SK-N-SH (cell line): ENCODE data around the gene MAPK10. TPM values are rescaled to one million over a fixed set of nuclear protein-coding genes. Genes with fewer than 3 reads are reported as not detected.

Experiments
- CTCF ChIA-PET: fragments of 300-600, 350-600 bp; formaldehyde crosslinking; extraction: SDS; loops from one replicate; lab custom pipeline; 2021; lab: Yijun Ruan, JAX
- POLR2A ChIA-PET: fragments of 350-600 bp; sonication (Branson Sonifier 250); formaldehyde crosslinking; extraction: SDS; loops from one replicate; lab custom pipeline; 2020; ENCODE audit warnings: antibody characterized with exemption, inconsistent platforms; lab: Yijun Ruan, JAX
- DNase-seq: peaks from one replicate; pipeline ENCODE4 v3.0.0; 2012
- H2AFZ ChIP-seq: fragments of 200-600 bp; sonication (generic); 2 replicates; pipeline ENCODE4 v1.8.1; 2016; ENCODE audit warnings: antibody characterized with exemption, mild to moderate bottlenecking, low read depth
- H3F3A ChIP-seq: fragments of 200-600 bp; sonication (generic); replicated peaks from 2 replicates; pipeline ENCODE3; 2016; ENCODE audit warnings: antibody characterized with exemption, mild to moderate bottlenecking; ENCODE audit not compliant: insufficient read depth
- H3K27ac ChIP-seq, 2 experiments: fragments of 200-500 bp in 1 of 2; fragments of 200-600 bp in 1 of 2; sonication (Bioruptor generic) in 1 of 2; sonication (generic), shearing (Covaris generic) in 1 of 2; 2 replicates each; pipeline versions ENCODE4 v1.5.1 to v1.6.1; 2014 to 2016; ENCODE audit warnings: low read depth in 2 of 2, inconsistent platforms in 1 of 2, low read length in 1 of 2, mild to moderate bottlenecking in 1 of 2, mixed read lengths in 1 of 2
- H3K27me3 ChIP-seq: fragments of 200-600 bp; sonication (generic), shearing (Covaris generic); 2 replicates; pipeline ENCODE4 v1.6.1; 2016; ENCODE audit warnings: mixed run types; ENCODE audit not compliant: insufficient read depth
- H3K36me3 ChIP-seq, 2 experiments: fragments of 200-500 bp in 1 of 2; fragments of 200-600 bp in 1 of 2; sonication (Bioruptor generic) in 1 of 2; sonication (generic) in 1 of 2; replicated peaks in 1 of 2; 2 replicates each; pipeline versions ENCODE3 to v1.5.1; 2014 to 2016; ENCODE audit warnings: low read length in 1 of 2, mild to moderate bottlenecking in 1 of 2; ENCODE audit not compliant: insufficient read depth in 2 of 2, control insufficient read depth in 1 of 2
- H3K4me1 ChIP-seq, 2 experiments: fragments of 200-500 bp in 1 of 2; fragments of 200-600 bp in 1 of 2; sonication (Bioruptor generic) in 1 of 2; sonication (generic), shearing (Covaris generic) in 1 of 2; 2 replicates each; pipeline versions ENCODE4 v1.5.1 to v1.6.1; 2014 to 2016; ENCODE audit warnings: low read depth in 1 of 2, low read length in 1 of 2, mixed run types in 1 of 2; ENCODE audit not compliant: insufficient read depth in 2 of 2, control insufficient read depth in 1 of 2
- H3K4me2 ChIP-seq: fragments of 200-600 bp; sonication (generic), shearing (Covaris generic); 2 replicates; pipeline ENCODE4 v1.6.1; 2017; ENCODE audit warnings: mixed run types
- H3K4me3 ChIP-seq, 2 experiments: fragments of 200-500 bp in 1 of 2; fragments of 200-600 bp in 1 of 2; sonication (Bioruptor generic) in 1 of 2; sonication (generic), shearing (Covaris generic) in 1 of 2; 2 replicates each; pipeline versions ENCODE4 v1.5.1 to v1.8.1; 2014 to 2016; ENCODE audit warnings: low read depth in 2 of 2, inconsistent platforms in 1 of 2, low read length in 1 of 2, mild to moderate bottlenecking in 1 of 2, mixed read lengths in 1 of 2, moderate library complexity in 1 of 2
- H3K79me2 ChIP-seq: fragments of 200-600 bp; sonication (generic); 2 replicates; pipeline ENCODE4 v1.8.1; 2017; ENCODE audit warnings: mild to moderate bottlenecking; ENCODE audit not compliant: insufficient read depth
- H3K9ac ChIP-seq: fragments of 200-600 bp; sonication (generic); 2 replicates; pipeline ENCODE4 v1.6.1; 2017; ENCODE audit warnings: mixed run types
- H3K9me2 ChIP-seq: fragments of 200-600 bp; sonication (generic); 2 replicates; pipeline ENCODE4 v1.6.1; 2017; ENCODE audit warnings: mixed run types
- H3K9me3 ChIP-seq: fragments of 200-600 bp; sonication (generic); 2 replicates; pipeline ENCODE4 v1.6.1; 2017; ENCODE audit warnings: mixed run types, mild to moderate bottlenecking, moderate library complexity
- H4K20me1 ChIP-seq: fragments of 200-600 bp; sonication (generic); 2 replicates; pipeline ENCODE4 v1.6.1; 2017; ENCODE audit warnings: mild to moderate bottlenecking, mixed run types; ENCODE audit not compliant: insufficient read depth
- CHD2 ChIP-seq: fragments of 150-350 bp; IDR thresholded peaks from 2 replicates; pipeline ENCODE4 v1.6.1; 2018; ENCODE audit warnings: low read length; ENCODE audit not compliant: partially characterized antibody
- CTCF ChIP-seq: fragments of 200-600 bp; sonication (generic); IDR thresholded peaks from 2 replicates; pipeline ENCODE4 v1.6.1; 2017; ENCODE audit warnings: antibody characterized with exemption, mild to moderate bottlenecking, moderate library complexity
- ELF1 ChIP-seq: IDR thresholded peaks from 2 replicates; pipeline ENCODE4 v1.4.0; 2012
- EP300 ChIP-seq, 2 experiments: IDR thresholded peaks; 2 replicates each; pipeline versions ENCODE4 v1.4.0 to v1.6.1; 2012; ENCODE audit warnings: borderline replicate concordance in 1 of 2, low read depth in 1 of 2, low read length in 1 of 2
- FOSL2 ChIP-seq: IDR thresholded peaks from 2 replicates; pipeline ENCODE4 v1.4.0; 2012; ENCODE audit warnings: low read depth, mild to moderate bottlenecking, moderate library complexity, borderline replicate concordance
- FOXJ3 ChIP-seq: sonication (generic); formaldehyde crosslinking; IDR thresholded peaks from 2 replicates; pipeline ENCODE4 v1.5.1; 2020; ENCODE audit warnings: mild to moderate bottlenecking, missing genetic modification reagents
- FOXM1 ChIP-seq: IDR thresholded peaks from 2 replicates; pipeline ENCODE4 v1.4.0; 2012; ENCODE audit warnings: low read depth, mild to moderate bottlenecking
- GABPA ChIP-seq: IDR thresholded peaks from 2 replicates; pipeline ENCODE4 v1.4.0; 2012; ENCODE audit warnings: low read depth, mild to moderate bottlenecking
- GATA2 ChIP-seq: sonication (generic); formaldehyde crosslinking; IDR thresholded peaks from 2 replicates; pipeline ENCODE4 v1.5.0; 2020; ENCODE audit warnings: mild to moderate bottlenecking, missing genetic modification reagents
- JUND ChIP-seq: IDR thresholded peaks from 2 replicates; pipeline ENCODE4 v1.4.0; 2012
- MXI1 ChIP-seq: IDR thresholded peaks from 2 replicates; pipeline ENCODE4 v1.6.1; 2012; ENCODE audit warnings: mild to moderate bottlenecking, low read depth, low read length, improper control_type of control experiment
- NFIC ChIP-seq: IDR thresholded peaks from 2 replicates; pipeline ENCODE4 v1.4.0; 2012; ENCODE audit warnings: borderline replicate concordance
- NRF1 ChIP-seq: IDR thresholded peaks from 2 replicates; pipeline ENCODE4 v1.6.1; 2012; ENCODE audit warnings: low read depth, mild to moderate bottlenecking, low read length
- POLR2AphosphoS5 ChIP-seq: IDR thresholded peaks from 2 replicates; pipeline ENCODE4 v1.6.1; 2012; ENCODE audit warnings: low read depth, low read length
- RAD21 ChIP-seq: IDR thresholded peaks from 2 replicates; pipeline ENCODE4 v1.6.1; 2012; ENCODE audit warnings: mild to moderate bottlenecking, low read length
- RFX5 ChIP-seq: IDR thresholded peaks from 2 replicates; pipeline ENCODE4 v1.6.1; 2012; ENCODE audit warnings: mild to moderate bottlenecking, improper control_type of control experiment, low read length
- RXRA ChIP-seq: IDR thresholded peaks from 2 replicates; pipeline ENCODE4 v1.4.0; 2012; ENCODE audit warnings: low read depth, mild to moderate bottlenecking, borderline replicate concordance
- SMC3 ChIP-seq: IDR thresholded peaks from 2 replicates; pipeline ENCODE4 v1.6.1; 2012; ENCODE audit warnings: low read depth, low read length, improper control_type of control experiment
- TAF1 ChIP-seq: IDR thresholded peaks from 2 replicates; pipeline ENCODE4 v1.6.1; 2012; ENCODE audit warnings: low read depth, mild to moderate bottlenecking, low read length, moderate library complexity, borderline replicate concordance
- TEAD4 ChIP-seq: IDR thresholded peaks from 2 replicates; pipeline ENCODE4 v1.4.0; 2012; ENCODE audit warnings: mild to moderate bottlenecking, borderline replicate concordance; ENCODE audit not compliant: insufficient read depth
- USF1 ChIP-seq: IDR thresholded peaks from 2 replicates; pipeline ENCODE4 v1.4.0; 2012; ENCODE audit warnings: low read depth, borderline replicate concordance
- USF2 ChIP-seq: fragments of 150-350 bp; IDR thresholded peaks from 2 replicates; pipeline ENCODE4 v1.6.1; 2017; ENCODE audit warnings: antibody characterized with exemption, low read length, low read depth, borderline replicate concordance
- WGBS: methylation state at CpG from one replicate; pipeline ENCODE4 v1.1.6; 2017; ENCODE audit warnings: low lambda C conversion rate; 5-methylcytosine and 5-hydroxymethylcytosine counted together
- polyA plus RNA-seq, 3 experiments: library from polyadenylated mRNA; depleted of rRNA; stranded (reverse); fragments of >200 nt; gene quantifications; 2 replicates each; pipeline ENCODE4 v1.2.3, GENCODE V29; 2012
- TF ChIP-seq, protein P1 (sequence below): IDR thresholded peaks from 2 replicates; pipeline ENCODE4 v1.6.1; 2012; ENCODE audit warnings: mild to moderate bottlenecking, low read depth, low read length, moderate library complexity

The MAPK10 gene
- polyA plus RNA-seq, 1 of the 3 experiments (the other 2 are of a cell fraction) = 8.1 TPM

DNA sequence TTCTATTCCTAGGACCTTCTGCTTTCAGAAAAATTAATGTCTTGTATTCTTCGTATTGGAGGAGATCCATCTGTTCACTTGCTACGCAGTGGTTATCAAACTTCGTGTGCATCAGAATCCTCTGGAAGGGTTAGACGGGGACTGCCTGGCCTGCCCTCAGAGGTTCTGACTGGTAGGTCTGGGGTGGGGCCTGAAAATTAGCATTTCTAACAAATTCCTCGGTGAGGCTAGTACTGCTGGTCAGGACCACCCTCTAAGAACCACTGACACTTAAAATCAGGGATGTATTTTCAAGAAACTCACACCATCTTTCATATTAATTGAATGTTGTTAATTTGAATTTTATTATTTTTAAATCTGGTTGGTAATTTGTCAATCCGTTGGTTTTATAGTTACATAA is 63.0 kb downstream of the MAPK10 start:
- Histone ChIP-seq H3K9me3 (no peaks in the 10 kb centered on the region), H3K4me3 (no peak overlapping the region), H3K9me2 (no peaks in the 10 kb centered on the region), H3K9ac (no peak overlapping the region), H3K4me1 (peaks cover 0 to 1% of the 10 kb centered on the region in 2 experiments; a peak in 1 of 4 replicates), H3K36me3 (no peaks in the 10 kb centered on the region)
- DNase-seq = no peak
- 87% methylated on average over 6 of the region's 6 CpGs for WGBS
- TF ChIP-seq FOXM1 = no peak
- no peak for TF ChIP-seq RAD21
- TF ChIP-seq NRF1 = no peak
- TF ChIP-seq RXRA = no peak
- TF ChIP-seq, protein P1, sequence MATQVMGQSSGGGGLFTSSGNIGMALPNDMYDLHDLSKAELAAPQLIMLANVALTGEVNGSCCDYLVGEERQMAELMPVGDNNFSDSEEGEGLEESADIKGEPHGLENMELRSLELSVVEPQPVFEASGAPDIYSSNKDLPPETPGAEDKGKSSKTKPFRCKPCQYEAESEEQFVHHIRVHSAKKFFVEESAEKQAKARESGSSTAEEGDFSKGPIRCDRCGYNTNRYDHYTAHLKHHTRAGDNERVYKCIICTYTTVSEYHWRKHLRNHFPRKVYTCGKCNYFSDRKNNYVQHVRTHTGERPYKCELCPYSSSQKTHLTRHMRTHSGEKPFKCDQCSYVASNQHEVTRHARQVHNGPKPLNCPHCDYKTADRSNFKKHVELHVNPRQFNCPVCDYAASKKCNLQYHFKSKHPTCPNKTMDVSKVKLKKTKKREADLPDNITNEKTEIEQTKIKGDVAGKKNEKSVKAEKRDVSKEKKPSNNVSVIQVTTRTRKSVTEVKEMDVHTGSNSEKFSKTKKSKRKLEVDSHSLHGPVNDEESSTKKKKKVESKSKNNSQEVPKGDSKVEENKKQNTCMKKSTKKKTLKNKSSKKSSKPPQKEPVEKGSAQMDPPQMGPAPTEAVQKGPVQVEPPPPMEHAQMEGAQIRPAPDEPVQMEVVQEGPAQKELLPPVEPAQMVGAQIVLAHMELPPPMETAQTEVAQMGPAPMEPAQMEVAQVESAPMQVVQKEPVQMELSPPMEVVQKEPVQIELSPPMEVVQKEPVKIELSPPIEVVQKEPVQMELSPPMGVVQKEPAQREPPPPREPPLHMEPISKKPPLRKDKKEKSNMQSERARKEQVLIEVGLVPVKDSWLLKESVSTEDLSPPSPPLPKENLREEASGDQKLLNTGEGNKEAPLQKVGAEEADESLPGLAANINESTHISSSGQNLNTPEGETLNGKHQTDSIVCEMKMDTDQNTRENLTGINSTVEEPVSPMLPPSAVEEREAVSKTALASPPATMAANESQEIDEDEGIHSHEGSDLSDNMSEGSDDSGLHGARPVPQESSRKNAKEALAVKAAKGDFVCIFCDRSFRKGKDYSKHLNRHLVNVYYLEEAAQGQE = no peak
- TF ChIP-seq SMC3 = no peak
- TF ChIP-seq FOSL2 = no peak
- TF ChIP-seq GABPA = no peak
- TF ChIP-seq JUND = no peak
- no peak for TF ChIP-seq GATA2
- no peak for TF ChIP-seq ELF1
- no peak for TF ChIP-seq MXI1
- no peak for TF ChIP-seq FOXJ3 (CRISPR knock-in tag)
- TF ChIP-seq EP300 (IDR thresholded peaks at IDR 0.05; ENCODE audit: borderline replicate concordance in 1 of 2, low read depth in 1 of 2, low read length in 1 of 2) = no peak
- TF ChIP-seq USF2 = no peak
- TF ChIP-seq, all 33 proteins: peak for 0
- Histone ChIP-seq H3K27me3 (no peaks in the 10 kb centered on the region), H2AFZ (no peak overlapping the region), H3K4me2 (no peak overlapping the region), H4K20me1 (no peaks in the 10 kb centered on the region), H3K27ac (no peak overlapping the region), H3F3A (no peaks in the 10 kb centered on the region), H3K79me2 (no peaks in the 10 kb centered on the region)
- ChIA-PET POLR2A (no interaction called here), CTCF (no interaction called here)

GRCh38 chr4:86294883-86295282 is 65.0 kb downstream of the MAPK10 start:
- no peaks in the 10 kb centered on the region for H3F3A ChIP-seq
- no peak overlapping the region for H3K4me2 ChIP-seq
- no peak overlapping the region for H3K9ac ChIP-seq
- no peak overlapping the region for H3K4me3 ChIP-seq
- no peaks in the 10 kb centered on the region for H3K36me3 ChIP-seq
- H3K9me3 ChIP-seq = no peaks in the 10 kb centered on the region
- ChIA-PET POLR2A (no interaction called here), CTCF (no interaction called here)
- H4K20me1 ChIP-seq = no peaks in the 10 kb centered on the region
- no peak overlapping the region for H3K27ac ChIP-seq
- H3K9me2 ChIP-seq = no peaks in the 10 kb centered on the region
- 93% methylated on average over 11 of the region's 11 CpGs for WGBS
- no peaks in the 10 kb centered on the region for H3K27me3 ChIP-seq
- no peak overlapping the region for H2AFZ ChIP-seq
- H3K79me2 ChIP-seq = no peaks in the 10 kb centered on the region
- H3K4me1 ChIP-seq = no peaks in the 10 kb centered on the region
- DNase-seq = no peak
- TF ChIP-seq POLR2AphosphoS5 (no peak), EP300 (IDR thresholded peaks at IDR 0.05; ENCODE audit: borderline replicate concordance in 1 of 2, low read depth in 1 of 2, low read length in 1 of 2) (no peak), FOXJ3 (CRISPR knock-in tag) (no peak), CTCF (no peak), MXI1 (no peak), TEAD4 (no peak), USF1 (no peak), JUND (no peak), RFX5 (no peak), RAD21 (no peak), CHD2 (no peak), TAF1 (no peak), FOSL2 (no peak), NFIC (no peak), NRF1 (no peak)
